Sciatic nerve (tissue), 2 donors: Measurements from ENCODE around the gene SULT1C3. TPM values are rescaled to one million over a fixed set of nuclear protein-coding genes. Genes with fewer than 3 reads are reported as not detected.
"Not testable (repeated sequence)": the region's sequence is repeated elsewhere in the genome, so short reads cannot be mapped to it uniquely, and the experiment has no call there.

Experiments
- ATAC-seq: fragments of 200-7000 bp; cut with Tn5 transposase; one replicate; pipeline ENCODE4 v1.9.1; 2020; ENCODE audit warnings: mild to moderate bottlenecking, moderate library complexity
- DNase-seq: peaks from one replicate; pipeline ENCODE4 v3.0.0-alpha.2; 2020; ENCODE audit warnings: low spot score
- intact Hi-C: fragments of 100-400 bp; cut with DNase I; formaldehyde crosslinking; loops from one replicate; pipeline ENCODE4 v1.14.2; 2022
- total RNA-seq: library from RNA; stranded (reverse); fragmentation: NEBNext Ultra II Directional; extraction: Animal tissue kit (Norgen Biotek cat#: 25700); gene quantifications from one replicate; pipeline ENCODE4 v1.2.1, GENCODE V29; 2021
- donor health status: DM: no; HTN: no; CAD: no.
- donor health status: DM: no; HTN: no; CAD: no.

The SULT1C3 gene
- total RNA-seq, 1 donor from 2014 or later = not detected

GRCh38 chr2:108236676-108237335, 3.0 kb upstream of the SULT1C3 start:
- intact Hi-C loops = no loop called here
- DNase-seq = no peak

GRCh38 chr2:108240966-108241365, 1.2 kb downstream of the SULT1C3 start:
- no peak for DNase-seq
- ATAC-seq = no peak
- intact Hi-C loops = no loop called here

More at GRCh38 chr2:108236676-108237335, 3.0 kb upstream of the SULT1C3 start:
- ATAC-seq = no peak

DNA sequence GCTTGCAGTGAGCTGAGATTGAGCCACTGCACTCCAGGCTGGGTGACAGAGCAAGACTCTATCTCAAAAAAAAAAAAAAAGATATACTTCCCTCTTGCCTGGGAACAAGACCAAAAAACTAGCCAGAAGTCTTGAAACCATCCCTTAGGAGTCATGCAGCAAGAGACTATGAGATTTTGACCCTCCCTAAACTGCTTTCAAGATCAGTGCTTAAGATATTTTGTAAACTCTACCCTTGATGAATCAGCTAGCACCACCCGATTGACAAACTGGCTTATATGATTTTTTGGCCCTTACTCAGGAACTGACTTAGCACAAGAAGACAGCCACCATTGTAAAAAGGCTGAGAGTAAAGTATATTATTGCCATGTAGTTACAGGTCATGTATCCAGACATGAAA, 3.8 kb downstream of the SULT1C3 start:
- DNase-seq (no peak), ATAC-seq (peak; percentile 9)
- intact Hi-C loops = no loop called here

GRCh38 chr2:108244667-108245414, 5.1 kb downstream of the SULT1C3 start:
- DNase-seq (no peak), ATAC-seq (peak; percentile 90)
- intact Hi-C loops = no loop called here

DNA sequence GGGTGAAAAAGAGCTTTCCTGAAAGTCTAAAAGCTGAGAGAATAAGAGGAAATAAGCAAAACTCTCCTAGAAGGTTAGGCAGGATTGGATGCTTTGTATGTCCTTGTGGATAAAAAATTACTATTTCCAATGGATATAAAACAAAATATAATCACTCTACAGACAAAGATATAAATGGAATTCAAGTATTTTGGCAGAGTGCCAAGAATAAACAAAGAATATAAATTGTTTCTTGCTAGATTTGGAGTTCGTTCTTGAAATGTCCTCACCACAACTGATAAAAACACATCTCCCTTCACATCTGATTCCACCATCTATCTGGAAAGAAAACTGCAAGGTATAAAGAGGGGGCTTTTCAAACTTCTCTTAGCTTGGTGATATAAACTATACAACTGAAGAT, 13.3 kb downstream of the SULT1C3 start:
- intact Hi-C loops = no loop called here
- no peak for ATAC-seq
- DNase-seq = no peak

DNA sequence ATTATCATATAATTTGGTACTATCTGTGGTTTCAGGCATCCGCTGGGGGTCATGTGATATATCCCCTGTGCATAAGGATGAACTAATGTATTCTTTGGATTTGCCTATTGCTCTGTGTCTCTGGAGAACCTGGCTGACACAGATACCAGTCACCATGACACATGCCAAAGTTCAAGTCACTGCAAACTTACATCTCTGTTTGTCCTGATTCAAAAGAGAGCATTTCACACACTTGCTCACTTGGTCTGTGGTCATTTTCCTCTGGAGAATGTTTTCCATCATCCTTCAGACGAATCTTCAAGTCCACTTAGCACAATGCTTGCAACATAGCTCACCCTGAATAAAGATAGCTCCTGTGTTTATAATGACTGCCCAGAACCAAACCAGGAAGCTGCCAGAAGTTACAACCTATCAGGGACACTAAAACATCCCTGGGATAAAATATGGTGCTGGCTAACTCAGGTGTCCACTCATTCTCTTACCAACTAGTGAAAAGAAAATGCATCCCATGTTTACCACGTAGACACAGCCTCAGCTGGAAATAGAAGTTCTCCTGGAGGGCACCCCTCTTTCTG, 18.1 kb downstream of the SULT1C3 start:
- intact Hi-C loops = no loop called here
- ATAC-seq (no peak), DNase-seq (no peak)

DNA sequence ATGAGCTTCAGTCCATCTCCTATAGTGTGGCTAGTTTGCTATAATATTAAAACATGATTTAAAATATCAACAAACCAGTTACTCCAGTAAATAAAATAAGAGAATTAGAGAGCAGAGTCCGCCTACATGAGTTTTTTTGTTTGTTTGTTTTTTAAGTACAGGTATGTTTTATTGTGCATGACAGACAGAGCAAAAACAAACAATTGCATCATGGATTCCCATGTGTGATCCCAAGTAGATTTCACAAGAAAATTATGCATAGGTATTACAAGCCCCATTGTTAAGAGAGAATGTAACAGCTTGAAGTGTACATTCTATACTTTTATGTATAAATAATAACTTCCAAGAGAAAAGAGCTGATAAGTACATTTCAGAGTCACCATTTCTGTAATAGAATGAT, 21.0 kb downstream of the SULT1C3 start:
- DNase-seq (no peak), ATAC-seq (no peak)
- intact Hi-C loops = no loop called here

DNA sequence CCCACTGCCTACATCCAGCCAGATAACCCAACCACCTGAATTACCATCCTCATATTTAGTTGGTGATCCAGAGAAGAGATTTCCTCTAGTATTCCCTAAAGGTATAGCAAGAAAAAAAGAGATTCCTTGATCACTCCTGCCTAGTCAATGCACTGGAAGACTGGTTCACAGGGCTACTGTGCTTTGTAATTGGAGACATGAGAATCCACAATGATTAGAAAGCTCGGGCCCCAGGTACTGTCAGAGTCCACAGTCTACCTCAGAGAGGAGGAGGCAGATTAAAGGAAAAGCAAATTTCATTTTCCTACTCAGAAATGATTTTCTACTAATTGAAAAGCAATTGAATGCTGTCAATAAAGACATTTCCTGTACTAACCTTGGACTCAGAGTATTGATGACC, 22.3 kb downstream of the SULT1C3 start:
- DNase-seq (no peak), ATAC-seq (no peak)
- intact Hi-C loops = no loop called here

DNA sequence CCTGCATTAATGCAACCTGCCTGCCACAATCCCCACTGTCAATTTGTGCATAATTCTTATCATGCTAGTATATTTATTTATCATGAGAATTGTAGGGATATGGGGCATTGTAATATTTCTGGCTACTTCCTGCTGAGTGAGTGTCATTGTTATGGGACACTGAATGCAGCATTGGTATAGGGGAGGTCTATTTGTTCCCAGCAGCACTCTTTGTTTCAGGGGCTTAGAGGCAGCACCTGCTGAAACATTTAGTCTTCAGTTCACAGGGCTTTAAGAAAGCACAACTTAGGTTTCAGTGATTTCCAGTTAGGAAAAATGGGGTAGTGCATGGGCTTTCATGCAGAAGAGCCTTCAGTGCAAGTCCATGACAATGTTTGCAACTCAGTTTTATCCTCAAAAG, 23.6 kb downstream of the SULT1C3 start:
- intact Hi-C loops = no loop called here
- no peak for DNase-seq
- no peak for ATAC-seq

DNA sequence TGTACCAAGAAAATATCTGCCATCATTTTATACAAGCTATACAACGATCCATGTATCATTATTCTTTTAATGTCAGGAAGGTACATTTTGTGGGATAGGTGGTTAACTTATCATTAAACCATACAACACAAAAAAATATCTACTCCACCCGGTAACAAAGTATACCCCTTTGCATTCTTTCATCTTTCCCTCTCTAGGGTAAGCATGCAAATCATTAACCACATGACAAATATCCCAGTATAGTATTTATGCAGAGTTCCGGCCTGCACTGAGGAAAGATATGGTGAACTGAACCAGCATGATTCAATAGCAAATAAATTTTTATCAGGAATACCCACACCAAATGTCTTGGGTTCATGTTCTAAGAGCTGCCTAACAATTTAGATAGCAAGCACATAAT, 26.4 kb downstream of the SULT1C3 start:
- DNase-seq = no peak
- intact Hi-C loops = no loop called here
- no peak for ATAC-seq

DNA sequence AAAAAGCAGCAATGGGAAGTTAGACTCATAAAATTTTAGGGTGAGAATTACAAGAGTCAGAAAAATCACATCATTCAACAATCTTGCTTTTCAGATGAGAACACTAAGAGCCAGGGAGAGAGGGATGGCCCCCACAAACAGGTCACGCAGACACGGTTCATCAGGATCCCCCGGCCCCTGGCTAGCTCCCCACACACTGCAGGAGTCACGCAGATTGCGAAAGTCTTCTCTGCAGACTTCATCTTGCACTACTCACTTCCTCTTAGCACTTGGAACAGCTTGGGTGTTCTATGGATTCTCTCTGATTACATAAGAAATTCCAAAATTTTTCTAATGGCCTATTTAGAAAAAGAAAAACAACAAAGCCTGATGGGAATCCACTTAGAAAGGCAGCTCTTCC, 27.3 kb downstream of the SULT1C3 start:
- intact Hi-C loops = no loop called here
- ATAC-seq (peak; percentile 92), DNase-seq (peak; percentile 79)

GRCh38 chr2:108268001-108268400, 28.2 kb downstream of the SULT1C3 start:
- ATAC-seq (no peak), DNase-seq (no peak)
- intact Hi-C loops = no loop called here

GRCh38 chr2:108270346-108270745, 30.6 kb downstream of the SULT1C3 start:
- DNase-seq (no peak), ATAC-seq (no peak)
- intact Hi-C loops = no loop called here

DNA sequence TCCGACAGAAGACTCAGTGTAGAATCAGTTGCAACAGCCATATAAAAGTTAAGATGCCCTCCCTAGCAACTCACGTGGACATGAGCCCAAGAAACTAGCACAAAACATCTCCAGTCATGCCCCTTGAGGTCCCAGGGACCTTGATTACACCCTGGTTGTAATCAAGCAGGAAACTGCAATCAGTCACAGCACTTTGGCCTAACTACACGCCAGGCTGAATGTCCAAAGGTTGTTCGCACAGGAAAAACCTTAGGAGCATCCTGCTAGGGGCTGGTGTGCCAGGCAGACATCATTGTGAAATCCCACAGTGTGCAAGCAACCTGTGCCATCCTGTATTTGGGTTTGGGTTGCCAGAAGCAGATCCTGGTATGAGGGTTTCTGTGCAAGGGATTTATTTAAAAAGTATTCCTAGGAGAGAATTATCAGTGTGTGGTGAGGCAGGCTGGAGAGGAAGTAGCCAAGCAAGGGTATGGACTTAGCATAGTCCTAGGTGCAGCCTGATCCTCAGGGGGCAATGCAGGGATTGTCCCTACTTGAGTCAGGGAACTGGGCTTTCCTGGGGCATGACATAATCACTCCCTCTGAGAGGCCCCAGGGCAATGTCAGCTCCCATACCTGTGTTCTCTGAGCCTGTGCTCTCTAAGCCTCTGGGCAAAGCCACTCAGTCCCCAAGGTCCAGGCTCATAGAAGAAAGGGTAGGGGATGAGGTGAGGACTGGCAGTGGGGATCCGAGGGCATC, 31.2 kb downstream of the SULT1C3 start:
- no peak for ATAC-seq
- no peak for DNase-seq

DNA sequence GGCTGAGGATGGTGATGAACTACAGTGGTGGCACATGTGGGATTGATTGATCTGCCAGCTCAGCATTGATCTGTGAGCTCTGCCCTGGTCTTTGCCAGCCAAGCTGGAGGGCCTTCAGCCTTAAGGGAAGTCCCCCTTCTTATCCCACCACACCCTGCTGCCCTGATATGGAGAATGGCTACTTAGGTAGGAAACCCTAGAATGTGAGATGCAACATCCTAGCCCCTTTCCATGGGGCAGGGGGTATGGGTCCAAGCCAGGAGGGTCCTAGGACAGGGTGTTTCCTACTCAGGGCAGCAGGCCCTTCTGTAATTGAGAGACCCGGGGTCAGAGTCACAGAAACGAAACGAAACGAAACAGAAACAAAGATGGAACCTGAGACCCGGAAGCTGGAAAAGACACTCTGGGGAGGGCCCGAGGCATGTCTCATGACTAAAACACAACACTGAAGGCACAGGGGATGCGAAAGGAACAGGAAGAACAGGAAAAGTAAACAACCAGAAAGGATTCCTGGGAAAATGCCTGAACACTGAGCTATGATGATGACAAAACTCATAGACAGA, 32.0 kb downstream of the SULT1C3 start:
- intact Hi-C loops = no loop called here
- ATAC-seq = peak; percentile 86
- DNase-seq = peak; percentile 67

More for the DNA sequence above, 31.2 kb downstream of the SULT1C3 start:
- intact Hi-C loops = no loop called here

DNA sequence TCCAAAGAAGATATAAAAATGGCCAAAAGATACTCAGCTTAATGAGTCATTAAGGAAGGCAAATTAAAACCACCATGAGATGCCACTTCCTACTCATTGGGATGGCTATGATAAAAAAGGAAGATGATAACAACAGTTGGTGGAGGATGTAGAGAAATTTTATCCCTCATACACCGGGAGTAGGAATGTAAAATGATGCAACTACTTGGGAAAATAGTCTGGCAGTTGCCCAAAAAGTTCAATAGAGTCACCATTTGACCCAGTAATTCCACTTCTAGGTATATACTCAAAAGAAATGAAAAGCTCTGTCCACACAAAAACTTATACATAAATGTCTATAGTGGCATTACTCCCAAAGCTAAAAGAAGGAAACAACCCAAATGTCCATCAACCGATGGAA, 38.9 kb downstream of the SULT1C3 start:
- DNase-seq = no peak
- intact Hi-C loops = no loop called here
- ATAC-seq = no peak

- no peak for ATAC-seq
- no peak for DNase-seq
- intact Hi-C loops = no loop called here
Measured at GRCh38 chr2:108279468-108279867, 39.7 kb downstream of the SULT1C3 start.

- DNase-seq (no peak), ATAC-seq (no peak)
- intact Hi-C loops = no loop called here
Measured at GRCh38 chr2:108280466-108280865, 40.7 kb downstream of the SULT1C3 start.

DNA sequence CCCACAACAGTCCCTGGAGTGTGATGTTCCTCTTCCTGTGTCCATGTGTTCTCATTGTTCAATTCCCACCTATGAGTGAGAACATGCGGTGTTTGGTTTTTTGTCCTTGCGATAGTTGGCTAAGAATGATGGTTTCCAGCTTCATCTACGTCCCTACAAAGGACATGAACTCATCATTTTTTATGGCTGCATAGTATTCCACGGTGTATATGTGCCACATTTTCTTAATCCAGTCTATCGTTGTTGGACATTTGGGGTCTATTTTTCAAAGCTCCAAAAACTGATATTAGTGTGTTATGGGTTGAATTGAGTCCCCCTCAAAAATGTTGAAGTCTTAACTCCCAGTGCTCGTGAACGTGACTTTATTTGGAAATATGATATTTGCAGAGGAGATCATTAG, 44.8 kb downstream of the SULT1C3 start:
- DNase-seq, intact Hi-C loops, ATAC-seq: not testable (repeated sequence)
